OCI-LY7 (cell line): Measurements from ENCODE around the gene RAP1B. TPM values are rescaled to one million over a fixed set of nuclear protein-coding genes. Genes with fewer than 3 reads are reported as not detected.

Source experiments
- BruUV-seq: library from RNA; stranded (reverse); fragments of 400-500 nt; replicated peaks from 2 replicates; lab custom pipeline; 2021; lab: Mats Ljungman, UMichigan
- CTCF ChIA-PET: fragments of 300-600 bp; sonication (Branson Sonifier 250); formaldehyde crosslinking; loops from one replicate; lab custom pipeline; 2022; ENCODE audit warnings: antibody characterized with exemption; ENCODE audit not compliant: unreplicated experiment; lab: Charles Lee
- POLR2A ChIA-PET: fragments of 300-600 bp; sonication (Branson Sonifier 250); formaldehyde crosslinking; loops from one replicate; lab custom pipeline; 2022; ENCODE audit warnings: antibody characterized with exemption; lab: Charles Lee
- DNase-seq: peaks from one replicate; pipeline ENCODE4 v3.0.0-alpha.2; 2015; ENCODE audit warnings: low spot score
- H2AFZ ChIP-seq: fragments of 200-600 bp; sonication (generic), shearing (Covaris generic); 2 replicates; pipeline ENCODE4 v1.6.1; 2014; ENCODE audit warnings: mild to moderate bottlenecking, antibody characterized with exemption, low read length, moderate library complexity
- H3K27ac ChIP-seq: fragments of 200-600 bp; sonication (generic); 2 replicates; pipeline ENCODE4 v1.5.1; 2014; ENCODE audit warnings: mixed run types, low read depth, mild to moderate bottlenecking, moderate library complexity, low read length, inconsistent platforms; ENCODE audit not compliant: poor library complexity, severe bottlenecking
- H3K36me3 ChIP-seq: fragments of 200-600 bp; sonication (generic); 2 replicates; pipeline ENCODE4 v1.6.1; 2014; ENCODE audit warnings: mild to moderate bottlenecking, antibody characterized with exemption, low read length, moderate library complexity, mixed read lengths; ENCODE audit not compliant: insufficient read depth
- H3K4me1 ChIP-seq: fragments of 200-600 bp; sonication (generic); 2 replicates; pipeline ENCODE4 v1.5.1; 2014; ENCODE audit warnings: mild to moderate bottlenecking, low read length; ENCODE audit not compliant: insufficient read depth, poor library complexity, severe bottlenecking
- H3K4me2 ChIP-seq: fragments of 200-600 bp; sonication (generic); 2 replicates; pipeline ENCODE4 v1.6.1; 2014; ENCODE audit warnings: mild to moderate bottlenecking, low read length
- H3K4me3 ChIP-seq: fragments of 200-600 bp; sonication (generic); 2 replicates; pipeline ENCODE4 v1.5.1; 2014; ENCODE audit warnings: mild to moderate bottlenecking, low read depth, low read length; ENCODE audit not compliant: poor library complexity, severe bottlenecking
- H3K79me2 ChIP-seq: fragments of 200-600 bp; sonication (generic); 2 replicates; pipeline ENCODE4 v1.6.1; 2016; ENCODE audit warnings: low read depth, mild to moderate bottlenecking, low read length, moderate library complexity, mixed read lengths; ENCODE audit not compliant: insufficient read depth
- H3K9me2 ChIP-seq: fragments of 200-600 bp; sonication (generic); 2 replicates; pipeline ENCODE4 v1.6.1; 2016; ENCODE audit warnings: mild to moderate bottlenecking, low read length, mixed read lengths; ENCODE audit not compliant: insufficient read depth
- H3K9me3 ChIP-seq: fragments of 200-600 bp; sonication (generic); 2 replicates; pipeline ENCODE4 v1.6.1; 2014; ENCODE audit warnings: mild to moderate bottlenecking, mixed run types, low read length, mixed read lengths
- H4K20me1 ChIP-seq: fragments of 200-600 bp; sonication (generic); 2 replicates; pipeline ENCODE4 v1.6.1; 2014; ENCODE audit warnings: mild to moderate bottlenecking, antibody characterized with exemption, low read length, moderate library complexity, mixed read lengths; ENCODE audit not compliant: insufficient read depth
- EZH2phosphoT487 ChIP-seq: fragments of 200-600 bp; sonication (generic); IDR thresholded peaks from 2 replicates; pipeline ENCODE4 v1.6.1; 2018; ENCODE audit warnings: low read depth, borderline replicate concordance, mild to moderate bottlenecking, mixed run types, antibody characterized with exemption, low read length, moderate library complexity, mixed read lengths
- intact Hi-C: fragments of 100-400 bp; cut with micrococcal nuclease; formaldehyde crosslinking; loops from one replicate; pipeline ENCODE4 v1.10.0; 2022; ENCODE audit not compliant: unreplicated experiment
- total RNA-seq, 2 experiments: library from RNA; depleted of rRNA in 1 of 2; stranded (reverse); fragments of >200 nt in 1 of 2; shearing (Covaris generic) in 1 of 2; gene quantifications; 2 replicates each; pipeline ENCODE4 v1.2.3, GENCODE V29; 2014 to 2022
- TF ChIP-seq, protein P1 (sequence below): fragments of 200-600 bp; sonication (generic); conservative IDR thresholded peaks from 2 replicates; pipeline ENCODE4 v1.5.1; 2014; ENCODE audit warnings: mild to moderate bottlenecking, antibody characterized with exemption, low read length, moderate library complexity, mixed read lengths

RAP1B gene
- total RNA-seq, 2 experiments from 2014 or later: 100 to 166 TPM

- intact Hi-C loops: no loop called here
- no peak for DNase-seq
- no peak overlapping the region for H3K4me2 ChIP-seq
- H2AFZ ChIP-seq: no peak overlapping the region
- H3K9me2 ChIP-seq: no peaks in the 10 kb centered on the region
- TF ChIP-seq EZH2phosphoT487: no peak
- TF ChIP-seq, protein P1, sequence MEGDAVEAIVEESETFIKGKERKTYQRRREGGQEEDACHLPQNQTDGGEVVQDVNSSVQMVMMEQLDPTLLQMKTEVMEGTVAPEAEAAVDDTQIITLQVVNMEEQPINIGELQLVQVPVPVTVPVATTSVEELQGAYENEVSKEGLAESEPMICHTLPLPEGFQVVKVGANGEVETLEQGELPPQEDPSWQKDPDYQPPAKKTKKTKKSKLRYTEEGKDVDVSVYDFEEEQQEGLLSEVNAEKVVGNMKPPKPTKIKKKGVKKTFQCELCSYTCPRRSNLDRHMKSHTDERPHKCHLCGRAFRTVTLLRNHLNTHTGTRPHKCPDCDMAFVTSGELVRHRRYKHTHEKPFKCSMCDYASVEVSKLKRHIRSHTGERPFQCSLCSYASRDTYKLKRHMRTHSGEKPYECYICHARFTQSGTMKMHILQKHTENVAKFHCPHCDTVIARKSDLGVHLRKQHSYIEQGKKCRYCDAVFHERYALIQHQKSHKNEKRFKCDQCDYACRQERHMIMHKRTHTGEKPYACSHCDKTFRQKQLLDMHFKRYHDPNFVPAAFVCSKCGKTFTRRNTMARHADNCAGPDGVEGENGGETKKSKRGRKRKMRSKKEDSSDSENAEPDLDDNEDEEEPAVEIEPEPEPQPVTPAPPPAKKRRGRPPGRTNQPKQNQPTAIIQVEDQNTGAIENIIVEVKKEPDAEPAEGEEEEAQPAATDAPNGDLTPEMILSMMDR: no peak
- no TSS peak for BruUV-seq
- H3K27ac ChIP-seq: no peak overlapping the region
- POLR2A ChIA-PET: interaction anchor here (0.6 kb wide), 1 partner anchor 81 kb away, joined by 3 read pairs; no protein-coding TSS in a partner anchor
- no peaks in the 10 kb centered on the region for H3K4me1 ChIP-seq
- H3K79me2 ChIP-seq: no peaks in the 10 kb centered on the region
- H4K20me1 ChIP-seq: no peaks in the 10 kb centered on the region
- H3K4me3 ChIP-seq: no peak overlapping the region
- H3K36me3 ChIP-seq: no peaks in the 10 kb centered on the region
- no peaks in the 10 kb centered on the region for H3K9me3 ChIP-seq
- CTCF ChIA-PET: no interaction called here
These were observed 46.5 kb upstream of the RAP1B start for GRCh38 chr12:68564166-68564565.

DNA sequence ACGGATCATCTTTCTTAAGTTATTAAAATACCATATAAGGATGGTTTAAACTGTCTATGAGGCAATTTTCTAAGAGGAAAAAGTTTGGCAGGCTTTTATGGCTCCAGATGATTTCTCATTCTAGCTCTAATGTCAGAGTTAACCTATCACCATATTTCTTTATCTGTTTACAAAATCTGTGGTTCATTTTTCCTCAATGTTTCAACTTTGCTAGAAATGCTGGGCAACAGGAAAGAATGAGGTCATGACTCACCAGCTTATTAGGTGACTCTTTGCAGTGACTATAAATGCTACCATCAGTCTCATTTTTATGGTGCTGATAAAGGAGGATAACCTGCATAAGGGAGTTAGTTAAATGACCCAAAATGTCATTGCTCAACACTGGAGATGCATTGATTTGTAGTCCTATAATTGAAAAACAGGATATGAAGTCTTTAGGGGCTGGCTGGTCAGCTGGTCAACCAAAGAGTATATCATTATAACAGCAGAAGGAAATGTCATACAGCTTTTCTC is 45.3 kb upstream of the RAP1B start:
- TF ChIP-seq, protein P1: no peak
- TF ChIP-seq EZH2phosphoT487: no peak
- no peak overlapping the region for H3K4me3 ChIP-seq
- ChIA-PET POLR2A (interaction anchor here (1.4 kb wide), 2 partner anchors 17 to 21 kb away, joined by 4 to 6 read pairs; no protein-coding TSS in a partner anchor), CTCF (no interaction called here)
- H3K4me1 ChIP-seq: no peaks in the 10 kb centered on the region
- H3K27ac ChIP-seq: no peak overlapping the region
- H3K36me3 ChIP-seq: no peaks in the 10 kb centered on the region
- intact Hi-C loops: no loop called here
- no peak for DNase-seq
- H3K9me3 ChIP-seq: no peaks in the 10 kb centered on the region
- H4K20me1 ChIP-seq: no peaks in the 10 kb centered on the region
- BruUV-seq: no TSS peak
- no peaks in the 10 kb centered on the region for H3K9me2 ChIP-seq
- H3K4me2 ChIP-seq: no peak overlapping the region
- no peak overlapping the region for H2AFZ ChIP-seq
- no peaks in the 10 kb centered on the region for H3K79me2 ChIP-seq

DNA sequence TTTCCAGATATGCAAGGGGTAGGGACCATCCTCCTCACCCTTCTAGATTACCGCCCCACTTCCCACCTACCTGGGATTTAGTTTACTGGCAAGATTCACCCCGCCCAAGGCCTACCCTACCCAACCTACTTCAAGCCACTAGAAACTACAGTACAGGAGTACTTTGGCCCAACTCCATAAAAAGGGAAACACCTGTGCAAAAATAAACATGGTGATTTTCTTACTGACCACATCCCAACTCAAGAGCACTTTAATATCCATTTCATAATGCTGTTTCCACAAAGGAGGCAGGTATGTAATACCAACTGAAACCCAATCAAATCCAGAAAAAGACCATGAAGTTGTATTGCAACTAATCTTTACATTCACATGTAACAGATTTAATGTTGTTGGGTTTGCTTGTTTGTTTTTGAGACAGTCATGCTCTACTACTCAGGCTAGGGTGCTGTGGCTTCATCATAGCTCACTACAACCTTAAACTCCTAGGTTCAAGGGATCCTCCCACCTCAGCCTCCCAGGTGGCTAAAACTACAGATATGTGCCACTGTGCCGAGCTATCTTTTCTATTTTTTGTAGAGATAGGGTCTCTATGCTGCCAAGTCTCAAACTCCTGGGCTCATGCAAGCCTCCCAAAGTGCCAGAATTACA is 41.7 kb upstream of the RAP1B start:
- no peak for DNase-seq
- H4K20me1 ChIP-seq: no peaks in the 10 kb centered on the region
- H3K9me3 ChIP-seq: no peaks in the 10 kb centered on the region
- H3K4me1 ChIP-seq: no peaks in the 10 kb centered on the region
- no peaks in the 10 kb centered on the region for H3K36me3 ChIP-seq
- H3K27ac ChIP-seq: no peak overlapping the region
- H2AFZ ChIP-seq: no peak overlapping the region
- BruUV-seq: no TSS peak
- TF ChIP-seq, protein P1: no peak
- TF ChIP-seq EZH2phosphoT487: no peak
- no peaks in the 10 kb centered on the region for H3K9me2 ChIP-seq
- no peak overlapping the region for H3K4me3 ChIP-seq
- no peaks in the 10 kb centered on the region for H3K79me2 ChIP-seq
- intact Hi-C loops: no loop called here
- ChIA-PET POLR2A (interaction anchor here (0.8 kb wide), 1 partner anchor 1637 kb away, joined by 3 read pairs; no protein-coding TSS in a partner anchor), CTCF (no interaction called here)
- H3K4me2 ChIP-seq: no peak overlapping the region
